Astrocyte (in vitro differentiated cells and primary cell): ENCODE results near the gene PARL.

Experiments used
- CTCF ChIP-seq: IDR thresholded peaks from 2 replicates; pipeline ENCODE4 v1.5.1; 2011; ENCODE audit warnings: low read depth, mild to moderate bottlenecking, inconsistent platforms, low read length, moderate library complexity; ENCODE audit not compliant: insufficient read depth
- EZH2 ChIP-seq: IDR thresholded peaks from 2 replicates; pipeline ENCODE4 v1.6.1; 2012; ENCODE audit warnings: mild to moderate bottlenecking, low read length, inconsistent platforms; ENCODE audit not compliant: insufficient read depth

- TF ChIP-seq EZH2 = no peak
- TF ChIP-seq CTCF = no peak
These were observed 26.8 kb downstream of the PARL start for GRCh38 chr3:183857863-183858262.
